NB4 (cell line): ENCODE results near the gene HCN3.
A peak's percentile ranks its signal among the peaks of the same experiment; 100 is the strongest.

ENCODE experiments used
- DNase-seq: peaks from one replicate; pipeline ENCODE4 v3.0.0; 2010; ENCODE audit warnings: low read depth
- H3K4me3 ChIP-seq: one replicate; pipeline ENCODE4 v1.5.1; 2011; ENCODE audit warnings: mild to moderate bottlenecking, low read depth, low read length, moderate library complexity
- CTCF ChIP-seq: IDR thresholded peaks from one replicate; pipeline ENCODE4 v1.5.1; 2012; ENCODE audit warnings: low read depth, low read length
- MAX ChIP-seq: IDR thresholded peaks from 2 replicates; pipeline ENCODE4 v1.6.1; 2011; ENCODE audit warnings: low read depth, low read length
- MYC ChIP-seq: IDR thresholded peaks from 2 replicates; pipeline ENCODE4 v1.6.1; 2011; ENCODE audit warnings: low read depth, low read length
- POLR2A ChIP-seq: IDR thresholded peaks from 2 replicates; pipeline ENCODE4 v1.6.1; 2011; ENCODE audit warnings: mild to moderate bottlenecking; ENCODE audit not compliant: insufficient read length; ENCODE audit errors: extremely low read depth

HCN3 gene

GRCh38 chr1:155254228-155254713 lies 23.0 kb upstream of the HCN3 start:
- no peak for DNase-seq
- TF ChIP-seq MYC (no peak), MAX (no peak), CTCF (no peak), POLR2A (no peak)

GRCh38 chr1:155254714-155255242 lies 22.5 kb upstream of the HCN3 start:
- DNase-seq, result no peak
- peak overlapping the region; percentile 53 for H3K4me3 ChIP-seq
- no peak for TF ChIP-seq MYC
- no peak for TF ChIP-seq CTCF
- TF ChIP-seq POLR2A, result no peak
- TF ChIP-seq MAX, result no peak

More at GRCh38 chr1:155254228-155254713, 23.0 kb upstream of the HCN3 start:
- no peak overlapping the region for H3K4me3 ChIP-seq

GRCh38 chr1:155255243-155256007 lies 21.8 kb upstream of the HCN3 start, which contains the start of gene ENTREP3:
Gene ENTREP3, minus strand, starts transcription at chr1:155255483. Its CDS starts 606 bp downstream, at chr1:155254877.
- peak; percentile 54 for TF ChIP-seq POLR2A
- TF ChIP-seq MYC, result peak; percentile 74
- TF ChIP-seq CTCF, result no peak
- TF ChIP-seq MAX, result peak; percentile 52; the same call in 1 of the 2 replicates
- peak within 1 kb of the TSS; percentile 53 for H3K4me3 ChIP-seq
- DNase-seq, result peak; percentile 83

DNA sequence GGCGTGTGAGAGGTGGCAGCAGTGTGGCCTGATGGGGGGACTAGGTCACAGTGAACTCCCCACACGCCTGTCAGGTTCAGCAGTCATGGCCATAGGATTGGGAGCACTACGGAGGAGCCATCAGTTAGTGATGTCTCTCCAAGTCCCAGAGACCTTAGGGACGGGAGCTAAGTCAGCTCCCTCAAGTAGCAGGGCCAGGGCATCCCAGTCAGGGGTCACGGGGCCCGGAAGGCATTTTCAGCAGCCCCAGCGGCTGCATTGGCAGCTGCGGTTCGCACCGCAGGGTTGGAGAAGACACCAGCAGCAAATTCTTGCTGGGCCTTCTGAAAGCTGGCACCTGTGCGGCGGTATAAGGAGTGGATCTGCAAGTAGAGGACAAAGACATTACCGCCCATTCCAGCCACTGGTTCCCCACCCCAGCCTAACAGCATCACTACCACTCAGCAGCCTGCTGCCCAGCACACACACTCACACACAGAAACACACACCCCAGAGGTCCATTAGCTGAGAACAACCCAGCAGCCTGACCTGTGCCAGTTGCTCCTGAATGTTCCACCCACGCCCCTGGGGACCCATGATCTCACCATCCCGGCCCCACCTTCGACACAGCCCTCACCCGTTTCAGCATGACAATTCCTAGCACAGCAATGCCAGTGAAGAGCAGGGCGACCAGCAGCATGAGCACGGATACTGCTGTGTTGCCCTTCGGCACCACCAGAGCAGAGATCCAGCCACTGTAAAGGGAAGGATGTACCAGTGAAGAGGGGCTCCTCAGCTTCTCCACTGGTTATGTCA lies 21.0 kb upstream of the HCN3 start:
- H3K4me3 ChIP-seq, result no peak overlapping the region
- DNase-seq, result no peak
- TF ChIP-seq POLR2A, result no peak
- TF ChIP-seq CTCF, result no peak
- no peak for TF ChIP-seq MAX
- TF ChIP-seq MYC, result no peak

- peak overlapping the region; percentile 89 for H3K4me3 ChIP-seq
- no peak for TF ChIP-seq MAX
- TF ChIP-seq MYC, result no peak
- TF ChIP-seq POLR2A, result no peak
- no peak for TF ChIP-seq CTCF
- no peak for DNase-seq
Measured at GRCh38 chr1:155260276-155260675, 17.0 kb upstream of the HCN3 start.
